Measurements from ENCODE around the gene STARD10. TPM values are rescaled to one million over a fixed set of nuclear protein-coding genes. Genes with fewer than 3 reads are reported as not detected.

STARD10 gene
- total and polyA plus RNA-seq, 9 donors = 39.0 to 84.0 (median 57.9) TPM

DNA sequence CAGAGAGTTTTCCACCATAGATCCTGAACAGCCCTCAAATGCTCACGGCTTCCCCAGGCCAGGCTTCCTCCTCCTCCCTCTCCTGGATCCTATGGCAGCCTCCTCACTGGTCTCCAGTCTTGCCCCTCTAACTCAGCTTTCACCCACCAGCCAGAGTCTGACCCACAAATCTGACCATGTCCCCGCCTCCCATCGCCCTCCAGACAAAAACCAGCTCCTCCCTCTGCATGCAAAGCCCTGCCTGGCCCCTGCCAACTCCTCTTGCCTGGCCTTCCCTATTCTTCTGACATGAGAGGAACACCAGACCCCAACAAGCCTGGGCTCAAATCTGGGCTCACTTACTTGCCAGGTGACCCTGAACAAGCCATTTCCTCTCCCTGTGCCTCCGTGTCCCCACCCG lies 87.3 kb downstream of the STARD10 start:
- no peak overlapping the region for H3K4me3 ChIP-seq (ENCODE audit: low read length)
- no peaks in the 10 kb centered on the region for H3K9me3 ChIP-seq (replicated peaks; ENCODE audit: control insufficient read depth, low read depth, low read length)
- DNase-seq = no peak
- 62% methylated on average over 5 of the region's 5 CpGs for WGBS (ENCODE audit: insufficient coverage)
- no peaks in the 10 kb centered on the region for H3K27me3 ChIP-seq (ENCODE audit: control insufficient read depth, insufficient read depth, low read length)
- peaks cover 38% of the 10 kb centered on the region for H3K4me1 ChIP-seq (ENCODE audit: control insufficient read depth, insufficient read depth, low read length)
- no peak overlapping the region for H3K27ac ChIP-seq (ENCODE audit: low read length)
- peaks cover 71% of the 10 kb centered on the region for H3K36me3 ChIP-seq (ENCODE audit: control insufficient read depth, insufficient read depth, low read length)

DNA sequence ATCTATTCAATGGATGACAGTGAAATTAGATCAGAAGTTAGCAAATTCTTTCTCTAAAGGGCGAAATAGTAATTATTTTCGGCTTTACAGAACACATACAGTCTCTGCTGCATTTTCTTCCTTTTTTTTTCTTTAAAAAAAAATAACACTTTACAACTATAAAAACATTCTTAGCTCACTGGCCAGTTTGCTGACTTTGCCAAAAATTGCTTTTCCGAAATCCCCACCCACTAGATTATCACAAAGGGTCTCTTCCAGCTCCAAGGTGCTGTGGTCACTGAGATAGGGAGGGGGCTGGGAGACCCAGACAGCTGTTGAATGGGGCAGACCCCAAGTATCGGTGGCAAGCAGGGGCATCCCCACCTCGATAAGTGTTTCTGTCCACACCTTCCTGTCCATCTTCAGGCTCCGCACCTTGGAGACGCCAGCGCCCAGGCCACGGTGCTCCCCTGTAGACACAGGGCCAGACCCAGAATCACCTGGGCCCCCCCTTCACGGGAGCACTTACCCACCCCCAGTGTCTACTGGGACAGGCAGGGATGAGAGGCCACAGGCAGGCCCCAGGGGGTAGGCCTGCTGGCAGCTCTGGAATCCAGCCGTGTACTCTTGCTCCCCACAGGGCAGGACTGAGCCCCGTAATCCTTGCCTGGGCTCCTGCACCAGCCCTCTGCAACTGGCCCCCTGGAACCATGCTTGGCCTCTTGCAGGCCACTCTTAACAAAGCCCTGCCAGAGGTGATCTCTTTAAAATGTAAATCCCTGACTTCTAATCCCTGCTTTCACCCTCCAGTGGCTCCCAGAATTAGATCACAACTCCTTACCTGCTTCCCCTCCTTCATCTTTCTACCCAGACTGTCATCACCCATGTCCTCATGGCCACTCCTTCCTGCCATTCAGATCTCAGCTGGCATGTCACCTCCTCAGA lies 88.1 kb downstream of the STARD10 start:
- Histone ChIP-seq H3K27me3 (ENCODE audit: control insufficient read depth, insufficient read depth, low read length) (no peaks in the 10 kb centered on the region), H3K4me3 (ENCODE audit: low read length) (no peak overlapping the region), H3K36me3 (ENCODE audit: control insufficient read depth, insufficient read depth, low read length) (peaks cover 72% of the 10 kb centered on the region), H3K9me3 (replicated peaks; ENCODE audit: control insufficient read depth, low read depth, low read length) (no peaks in the 10 kb centered on the region), H3K4me1 (ENCODE audit: control insufficient read depth, insufficient read depth, low read length) (peaks cover 42% of the 10 kb centered on the region), H3K27ac (ENCODE audit: low read length) (no peak overlapping the region)
- WGBS (ENCODE audit: insufficient coverage) = 54% methylated on average over 4 of the region's 12 CpGs
- no peak for DNase-seq

DNA sequence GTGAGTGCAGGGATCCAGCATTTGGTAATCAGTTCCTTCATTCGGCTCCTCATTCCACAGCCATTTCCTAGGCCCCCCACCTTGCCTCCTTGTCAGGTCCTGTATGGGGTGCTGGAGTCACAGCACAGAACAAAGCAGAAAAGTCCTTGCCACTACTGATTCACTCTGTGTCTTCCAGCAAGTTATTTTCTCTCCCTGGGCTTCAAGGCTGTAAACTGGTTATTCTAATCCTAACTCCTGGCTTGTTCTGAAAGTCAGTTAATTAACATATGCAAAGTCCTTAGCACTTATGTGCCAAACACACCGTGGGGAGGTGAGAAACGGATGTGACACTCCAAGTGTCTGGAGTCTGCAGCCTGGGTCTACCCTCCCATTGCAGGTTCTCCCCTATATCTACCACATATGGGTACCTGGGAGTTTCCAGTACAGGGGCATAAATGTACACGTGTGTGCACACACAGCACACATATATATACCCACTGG lies 89.0 kb downstream of the STARD10 start:
- Histone ChIP-seq H3K27me3 (ENCODE audit: control insufficient read depth, insufficient read depth, low read length) (no peaks in the 10 kb centered on the region), H3K27ac (ENCODE audit: low read length) (no peak overlapping the region), H3K9me3 (replicated peaks; ENCODE audit: control insufficient read depth, low read depth, low read length) (no peaks in the 10 kb centered on the region), H3K36me3 (ENCODE audit: control insufficient read depth, insufficient read depth, low read length) (peaks cover 71% of the 10 kb centered on the region), H3K4me3 (ENCODE audit: low read length) (no peak overlapping the region), H3K4me1 (ENCODE audit: control insufficient read depth, insufficient read depth, low read length) (peaks cover 42% of the 10 kb centered on the region)
- no peak for DNase-seq
- 30% methylated on average over 2 of the region's 4 CpGs for WGBS (ENCODE audit: insufficient coverage)

Other genes with a start within 250 kb of the STARD10 start
- 10.7 TPM for gene PDE2A, start 119.6 kb downstream of the STARD10 start, total RNA-seq
- 10 to 100 TPM; 13.1 to 18.2 (median 15.8) TPM for gene PDE2A, start 119.6 kb downstream of the STARD10 start, polyA plus RNA-seq (ENCODE audit: insufficient read depth in 1 of 8, insufficient read length in 8 of 8, low replicate concordance in 1 of 8)
- gene ARAP1, start 41.6 kb downstream of the STARD10 start, total RNA-seq = 70.5 TPM
- 10 to 100 TPM; 56.1 to 75.1 (median 62.3) TPM for gene ARAP1, start 41.6 kb downstream of the STARD10 start, polyA plus RNA-seq (ENCODE audit: insufficient read depth in 1 of 8, insufficient read length in 8 of 8, low replicate concordance in 1 of 8)
- 12.3 TPM for gene ATG16L2, start 20.4 kb upstream of the STARD10 start, total RNA-seq
- 10 to 100 TPM in 7 of 8 donors, 1 to 10 TPM in 1; 7.5 to 18.3 (median 15.3) TPM for gene ATG16L2, start 20.4 kb upstream of the STARD10 start, polyA plus RNA-seq (ENCODE audit: insufficient read depth in 1 of 8, insufficient read length in 8 of 8, low replicate concordance in 1 of 8)